Subcutaneous adipose tissue (tissue), 4 donors: ENCODE results near the gene SEMA4D. TPM values are rescaled to one million over a fixed set of nuclear protein-coding genes. Genes with fewer than 3 reads are reported as not detected.

Experiments
- total RNA-seq, 4 donors: library from RNA; depleted of rRNA; stranded (reverse); fragments of >200 nt; gene quantifications; one replicate each; pipeline ENCODE4 v1.1.0, GENCODE V29; 2016
- TF ChIP-seq, protein P1 (sequence below): fragments of 450-650 bp; IDR thresholded peaks from one replicate; pipeline ENCODE4 v1.5.1; 2016; ENCODE audit warnings: low read depth, mild to moderate bottlenecking, control low read depth, antibody characterized with exemption, moderate library complexity

SEMA4D gene
- total RNA-seq, 4 donors from 2014 or later: 6.0 to 18.3 (median 10.9) TPM

DNA sequence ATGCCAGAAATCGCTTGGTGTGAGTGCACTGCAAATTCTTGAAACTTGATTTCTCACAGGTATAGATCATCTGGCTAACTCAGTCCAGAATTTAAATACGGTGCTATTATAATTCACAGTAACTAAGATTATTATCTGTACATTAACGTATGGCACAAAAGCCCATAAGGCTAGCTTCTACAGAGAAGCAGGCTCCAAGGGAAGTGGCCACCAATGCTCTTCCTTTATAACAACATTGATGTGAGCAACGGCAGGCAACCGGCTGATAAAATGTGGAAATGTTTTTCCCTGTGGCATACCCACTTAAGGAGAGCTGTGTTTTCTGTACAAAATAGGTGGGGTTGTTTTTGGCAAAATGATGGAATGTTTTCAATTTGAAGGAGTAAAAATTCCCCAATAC is 35.7 kb downstream of the SEMA4D start:
- TF ChIP-seq, protein P1, sequence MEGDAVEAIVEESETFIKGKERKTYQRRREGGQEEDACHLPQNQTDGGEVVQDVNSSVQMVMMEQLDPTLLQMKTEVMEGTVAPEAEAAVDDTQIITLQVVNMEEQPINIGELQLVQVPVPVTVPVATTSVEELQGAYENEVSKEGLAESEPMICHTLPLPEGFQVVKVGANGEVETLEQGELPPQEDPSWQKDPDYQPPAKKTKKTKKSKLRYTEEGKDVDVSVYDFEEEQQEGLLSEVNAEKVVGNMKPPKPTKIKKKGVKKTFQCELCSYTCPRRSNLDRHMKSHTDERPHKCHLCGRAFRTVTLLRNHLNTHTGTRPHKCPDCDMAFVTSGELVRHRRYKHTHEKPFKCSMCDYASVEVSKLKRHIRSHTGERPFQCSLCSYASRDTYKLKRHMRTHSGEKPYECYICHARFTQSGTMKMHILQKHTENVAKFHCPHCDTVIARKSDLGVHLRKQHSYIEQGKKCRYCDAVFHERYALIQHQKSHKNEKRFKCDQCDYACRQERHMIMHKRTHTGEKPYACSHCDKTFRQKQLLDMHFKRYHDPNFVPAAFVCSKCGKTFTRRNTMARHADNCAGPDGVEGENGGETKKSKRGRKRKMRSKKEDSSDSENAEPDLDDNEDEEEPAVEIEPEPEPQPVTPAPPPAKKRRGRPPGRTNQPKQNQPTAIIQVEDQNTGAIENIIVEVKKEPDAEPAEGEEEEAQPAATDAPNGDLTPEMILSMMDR: no peak

DNA sequence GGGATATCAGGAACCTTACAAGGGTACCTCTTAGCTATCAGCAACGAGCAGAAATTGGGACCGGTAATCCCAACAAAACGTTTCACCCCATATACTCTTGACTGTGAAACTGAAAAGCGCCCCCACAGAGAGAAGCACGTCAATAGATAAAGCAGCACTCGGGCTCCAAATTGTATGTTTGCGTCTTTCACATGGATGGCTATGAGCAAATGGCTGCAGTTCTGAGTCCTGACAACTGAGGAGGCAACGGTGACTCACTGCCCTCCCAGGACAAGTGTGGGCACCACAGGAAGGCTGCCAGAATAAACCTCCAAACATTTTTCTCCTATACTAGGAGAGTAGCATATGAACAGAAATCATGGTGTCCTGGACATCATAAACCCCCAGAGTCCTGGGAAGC is 36.6 kb downstream of the SEMA4D start:
- TF ChIP-seq, protein P1: no peak

DNA sequence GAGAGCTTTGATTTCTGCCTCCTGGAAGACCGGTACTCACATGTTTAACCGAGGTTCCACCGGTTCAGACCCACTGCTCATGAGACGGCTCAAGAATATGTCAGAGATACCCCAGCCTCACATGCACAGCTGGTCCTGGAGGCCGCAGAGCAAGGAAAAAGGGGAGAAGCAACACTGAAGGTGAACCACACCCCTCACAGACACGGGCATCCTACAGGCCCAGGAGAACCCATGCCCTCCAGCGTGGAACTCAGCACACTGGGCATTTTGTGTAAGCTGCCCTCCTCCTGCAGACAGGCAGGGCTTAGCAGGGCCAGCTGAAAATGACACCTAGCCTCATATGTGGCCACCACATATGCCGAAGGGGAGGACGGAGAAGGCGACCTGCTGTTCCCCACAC is 37.4 kb downstream of the SEMA4D start:
- TF ChIP-seq, protein P1: no peak

DNA sequence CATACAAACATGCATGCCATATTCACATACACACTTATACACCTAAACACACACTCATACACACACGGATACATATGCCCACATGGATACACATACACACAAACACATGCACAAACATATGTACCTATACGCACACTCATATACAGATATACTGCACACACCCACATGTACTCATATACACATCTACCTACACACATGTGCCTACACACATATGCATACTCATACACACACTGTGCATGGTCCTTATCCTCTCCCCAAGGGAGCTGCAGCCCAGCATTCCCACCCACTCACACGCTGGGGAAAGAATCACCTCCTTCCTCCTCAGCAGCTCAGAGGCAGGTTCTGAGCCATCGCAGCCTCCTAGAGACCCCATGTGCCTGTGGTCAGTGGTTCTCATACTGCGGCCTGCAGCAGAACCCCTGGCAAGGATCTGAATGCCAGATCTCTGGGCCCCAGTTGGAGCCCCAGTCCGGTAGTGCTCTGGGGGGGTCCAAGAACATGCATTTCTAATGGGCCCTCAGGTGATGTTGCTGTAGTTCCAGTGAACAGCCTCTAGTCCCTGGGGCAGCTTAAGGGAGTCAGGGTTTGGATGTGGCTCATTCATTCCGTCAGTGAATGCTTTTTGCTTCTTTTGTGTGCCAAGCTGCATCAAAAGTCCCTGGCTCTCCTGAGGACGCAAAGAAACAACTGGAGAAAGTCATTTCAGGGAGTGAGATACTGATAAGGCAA is 39.0 kb downstream of the SEMA4D start:
- TF ChIP-seq, protein P1: no peak

DNA sequence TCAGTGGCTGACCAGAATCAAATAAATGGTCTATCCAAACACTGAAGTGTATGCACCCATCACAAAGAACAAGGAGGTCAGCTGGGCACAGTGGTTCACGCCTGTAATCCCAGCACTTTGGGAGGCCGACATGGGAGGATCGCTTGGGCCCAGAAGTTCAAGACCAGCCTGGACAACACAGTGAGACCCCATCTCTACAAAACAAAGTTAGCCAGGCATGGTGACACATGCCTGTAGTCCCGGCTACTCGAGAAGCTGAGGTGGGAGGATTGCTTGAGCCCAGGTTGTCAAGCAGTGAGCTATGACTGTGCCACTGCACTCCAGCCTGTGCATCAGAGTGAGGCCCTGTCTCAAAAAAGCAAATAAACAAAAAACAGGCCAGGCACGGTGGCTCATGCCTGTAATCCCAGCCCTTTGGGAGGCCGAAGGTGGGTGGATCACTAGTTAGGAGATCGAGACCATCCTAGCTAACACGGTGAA is 40.5 kb downstream of the SEMA4D start:
- TF ChIP-seq, protein P1: no peak

DNA sequence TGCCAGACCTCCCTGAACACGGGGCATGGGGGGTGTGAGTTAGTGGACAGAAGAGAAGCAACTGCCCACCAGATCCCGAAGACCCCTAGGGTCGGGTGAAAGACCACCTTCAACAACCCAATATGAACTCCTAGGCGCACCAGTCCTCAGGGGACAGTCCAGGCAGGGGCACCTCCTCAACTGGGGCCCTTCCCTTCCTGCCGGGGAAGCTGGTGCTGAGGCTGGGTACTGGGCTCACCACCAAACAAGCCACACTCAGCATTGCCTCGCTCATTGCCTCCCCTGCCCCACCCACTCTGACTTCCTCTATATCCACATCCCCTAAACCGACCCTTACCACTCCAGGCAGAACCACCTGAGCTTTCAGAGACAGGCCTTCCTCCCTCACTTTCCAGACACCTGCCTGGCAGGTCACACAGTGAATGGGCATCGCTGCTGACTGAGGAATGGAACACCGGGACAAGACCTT is 42.5 kb downstream of the SEMA4D start:
- TF ChIP-seq, protein P1: no peak

DNA sequence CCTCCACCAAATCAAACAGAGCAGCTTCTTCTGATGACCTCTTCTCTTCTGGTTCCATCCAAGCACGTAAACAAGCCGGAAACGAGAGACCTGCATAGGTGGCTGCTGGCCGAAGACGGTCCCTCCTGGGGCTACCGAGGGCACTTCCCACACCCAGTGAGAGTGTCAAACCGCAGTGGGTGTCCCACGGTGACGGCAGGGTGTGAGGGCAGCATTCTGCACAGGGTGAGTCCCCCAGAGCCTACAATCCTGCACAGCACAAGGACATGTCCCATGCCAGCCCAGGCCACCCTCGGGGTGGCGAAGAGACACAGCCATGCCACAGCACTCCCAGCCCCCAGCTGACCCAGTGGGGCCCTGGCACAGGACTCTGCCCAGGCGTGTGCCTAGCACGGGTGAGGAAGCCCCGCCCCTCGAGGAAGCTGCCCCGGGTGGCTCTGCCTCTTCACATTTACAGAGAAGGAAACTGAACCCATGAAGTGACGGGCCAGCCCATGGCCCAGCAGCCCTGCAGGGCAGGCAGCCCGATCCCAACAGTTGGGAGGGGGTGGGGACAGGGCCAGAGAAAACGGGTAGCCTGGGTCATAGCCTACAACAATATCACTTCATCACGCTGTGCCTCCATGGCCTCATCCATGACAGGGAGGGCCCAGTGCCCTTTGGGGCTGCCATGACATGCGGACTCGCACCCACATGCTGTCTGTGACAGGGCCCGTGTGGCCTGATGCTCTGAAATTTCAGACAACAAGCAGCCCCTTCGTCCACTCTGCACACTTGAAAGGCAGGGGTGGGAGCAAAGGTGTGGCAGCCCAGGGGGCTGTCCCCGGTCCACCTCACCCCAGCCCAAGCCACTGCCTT is 43.2 kb downstream of the SEMA4D start:
- TF ChIP-seq, protein P1: no peak
